Loucy (cell line): ENCODE data around the gene CLSTN1.

Source experiments
- CTCF ChIP-seq: fragments of 200-600 bp; sonication (generic); conservative IDR thresholded peaks from 2 replicates; pipeline ENCODE4 v1.5.1; 2014; ENCODE audit warnings: mild to moderate bottlenecking, antibody characterized with exemption, low read length
- EZH2phosphoT487 ChIP-seq: fragments of 200-600 bp; IDR thresholded peaks from 2 replicates; pipeline ENCODE4 v1.6.1; 2018; ENCODE audit warnings: antibody characterized with exemption, mild to moderate bottlenecking, moderate library complexity, borderline replicate concordance

- TF ChIP-seq CTCF (no peak), EZH2phosphoT487 (no peak)
Measured at GRCh38 chr1:9845914-9846313, 22.1 kb upstream of the CLSTN1 start.
